NT2/D1 (cell line): ENCODE data around the gene GSTM1.

Experiments used
- SUZ12 ChIP-seq: IDR thresholded peaks from 2 replicates; pipeline ENCODE4 v1.6.1; 2011; ENCODE audit not compliant: insufficient read length, insufficient read depth; ENCODE audit errors: extremely low read depth
- YY1 ChIP-seq: IDR thresholded peaks from 2 replicates; pipeline ENCODE4 v1.6.1; 2011; ENCODE audit not compliant: insufficient read length, insufficient read depth
- ZNF274 ChIP-seq: IDR thresholded peaks from 2 replicates; pipeline ENCODE4 v1.6.1; 2011; ENCODE audit warnings: mild to moderate bottlenecking, low read depth, low read length

DNA sequence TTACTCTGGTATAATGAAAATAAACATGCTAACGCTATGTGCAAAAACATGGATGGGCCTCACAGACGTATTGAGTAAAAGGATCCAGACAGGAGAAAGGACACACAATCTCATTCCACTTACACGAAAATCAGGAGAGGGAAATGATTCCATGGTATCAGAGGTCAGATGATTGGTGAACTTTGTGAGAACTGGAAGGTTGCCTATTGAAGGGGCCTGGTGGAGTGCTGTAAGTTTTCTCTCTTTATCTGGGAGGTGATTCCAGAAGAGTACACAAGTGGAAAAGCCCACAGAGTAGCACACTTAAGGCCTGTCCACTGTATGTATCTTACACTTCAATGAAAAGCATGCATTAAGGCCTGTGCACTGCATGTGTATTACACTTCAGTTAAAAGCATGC, 10.2 kb upstream of the GSTM1 start:
- TF ChIP-seq ZNF274 (no peak), YY1 (no peak), SUZ12 (no peak)
